MM.1S (cell line): ENCODE results near the gene LY6G6C.

Experiments used
- DNase-seq: peaks from one replicate; pipeline ENCODE4 v3.0.0-alpha.2; 2015
- H2AFZ ChIP-seq: fragments of 300-600 bp; sonication (generic); 2 replicates; pipeline ENCODE4 v1.6.0; 2016; ENCODE audit warnings: antibody characterized with exemption, low read length
- H3F3A ChIP-seq: fragments of 300-600 bp; sonication (generic); 2 replicates; pipeline ENCODE4 v1.6.1; 2016; ENCODE audit warnings: mild to moderate bottlenecking, antibody characterized with exemption, low read length, moderate library complexity, mixed read lengths; ENCODE audit not compliant: insufficient read depth
- H3K27ac ChIP-seq: fragments of 300-600 bp; sonication (generic); 2 replicates; pipeline ENCODE4 v1.5.1; 2016; ENCODE audit warnings: mild to moderate bottlenecking, low read length
- H3K27me3 ChIP-seq: fragments of 300-600 bp; sonication (generic); replicated peaks from 2 replicates; pipeline ENCODE4 v1.6.0; 2016; ENCODE audit warnings: low read length; ENCODE audit not compliant: insufficient read depth
- H3K36me3 ChIP-seq: fragments of 300-600 bp; sonication (generic); replicated peaks from 2 replicates; pipeline ENCODE4 v1.6.1; 2016; ENCODE audit warnings: mild to moderate bottlenecking, low read length, mixed read lengths; ENCODE audit not compliant: insufficient read depth
- H3K4me1 ChIP-seq: fragments of 300-600 bp; sonication (generic); 2 replicates; pipeline ENCODE4 v1.6.1; 2016; ENCODE audit warnings: low read length, mixed read lengths
- H3K4me2 ChIP-seq: fragments of 300-600 bp; sonication (generic); 2 replicates; pipeline ENCODE4 v1.6.0; 2016; ENCODE audit warnings: low read depth, low read length
- H3K4me3 ChIP-seq: fragments of 300-600 bp; sonication (generic); 2 replicates; pipeline ENCODE4 v1.5.1; 2016; ENCODE audit warnings: low read length, mixed read lengths
- H3K79me2 ChIP-seq: fragments of 300-600 bp; sonication (generic); 2 replicates; pipeline ENCODE4 v1.6.1; 2016; ENCODE audit warnings: mixed run types, low read length, mixed read lengths
- H3K9ac ChIP-seq: fragments of 300-600 bp; sonication (generic); 2 replicates; pipeline ENCODE4 v1.6.1; 2016; ENCODE audit warnings: low read length, mixed read lengths
- H3K9me2 ChIP-seq: fragments of 300-600 bp; sonication (generic); replicated peaks from 2 replicates; pipeline ENCODE4 v1.6.1; 2016; ENCODE audit warnings: mild to moderate bottlenecking, low read length, mixed read lengths; ENCODE audit not compliant: insufficient read depth
- H3K9me3 ChIP-seq: fragments of 300-600 bp; sonication (generic); replicated peaks from 2 replicates; pipeline ENCODE4 v1.6.1; 2016; ENCODE audit warnings: mild to moderate bottlenecking, low read length, mixed read lengths; ENCODE audit not compliant: insufficient read depth
- H4K20me1 ChIP-seq: fragments of 300-600 bp; sonication (generic); 2 replicates; pipeline ENCODE4 v1.6.1; 2016; ENCODE audit warnings: mild to moderate bottlenecking, low read length, moderate library complexity, mixed read lengths; ENCODE audit not compliant: insufficient read depth
- EZH2 ChIP-seq: fragments of 300-600 bp; sonication (generic); optimal IDR thresholded peaks from 2 replicates; pipeline ENCODE3; 2017; ENCODE audit warnings: low read depth, mild to moderate bottlenecking, antibody characterized with exemption, low read length, mixed read lengths
- EZH2phosphoT487 ChIP-seq: fragments of 300-600 bp; sonication (generic); IDR thresholded peaks from 2 replicates; pipeline ENCODE4 v1.6.1; 2018; ENCODE audit warnings: antibody characterized with exemption, low read length
- TF ChIP-seq, protein P1 (sequence below): fragments of 300-600 bp; sonication (generic); IDR thresholded peaks from 2 replicates; pipeline ENCODE4 v1.5.1; 2016; ENCODE audit warnings: antibody characterized with exemption, low read length, mixed read lengths

LY6G6C gene

GRCh38 chr6:31749301-31750036 lies 27.9 kb upstream of the LY6G6C start:
- no peaks in the 10 kb centered on the region for H3K27me3 ChIP-seq
- H3K9me3 ChIP-seq = no peaks in the 10 kb centered on the region
- DNase-seq = no peak
- H3K4me2 ChIP-seq = no peak overlapping the region
- no peak for TF ChIP-seq EZH2phosphoT487
- TF ChIP-seq, protein P1, sequence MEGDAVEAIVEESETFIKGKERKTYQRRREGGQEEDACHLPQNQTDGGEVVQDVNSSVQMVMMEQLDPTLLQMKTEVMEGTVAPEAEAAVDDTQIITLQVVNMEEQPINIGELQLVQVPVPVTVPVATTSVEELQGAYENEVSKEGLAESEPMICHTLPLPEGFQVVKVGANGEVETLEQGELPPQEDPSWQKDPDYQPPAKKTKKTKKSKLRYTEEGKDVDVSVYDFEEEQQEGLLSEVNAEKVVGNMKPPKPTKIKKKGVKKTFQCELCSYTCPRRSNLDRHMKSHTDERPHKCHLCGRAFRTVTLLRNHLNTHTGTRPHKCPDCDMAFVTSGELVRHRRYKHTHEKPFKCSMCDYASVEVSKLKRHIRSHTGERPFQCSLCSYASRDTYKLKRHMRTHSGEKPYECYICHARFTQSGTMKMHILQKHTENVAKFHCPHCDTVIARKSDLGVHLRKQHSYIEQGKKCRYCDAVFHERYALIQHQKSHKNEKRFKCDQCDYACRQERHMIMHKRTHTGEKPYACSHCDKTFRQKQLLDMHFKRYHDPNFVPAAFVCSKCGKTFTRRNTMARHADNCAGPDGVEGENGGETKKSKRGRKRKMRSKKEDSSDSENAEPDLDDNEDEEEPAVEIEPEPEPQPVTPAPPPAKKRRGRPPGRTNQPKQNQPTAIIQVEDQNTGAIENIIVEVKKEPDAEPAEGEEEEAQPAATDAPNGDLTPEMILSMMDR = no peak
- no peaks in the 10 kb centered on the region for H3K36me3 ChIP-seq
- H3K9ac ChIP-seq = no peak overlapping the region
- H4K20me1 ChIP-seq = no peaks in the 10 kb centered on the region
- H3K4me1 ChIP-seq = no peaks in the 10 kb centered on the region
- H3K79me2 ChIP-seq = no peaks in the 10 kb centered on the region
- no peak overlapping the region for H3K27ac ChIP-seq
- no peak overlapping the region for H2AFZ ChIP-seq
- no peaks in the 10 kb centered on the region for H3F3A ChIP-seq
- H3K4me3 ChIP-seq = no peak overlapping the region
- no peaks in the 10 kb centered on the region for H3K9me2 ChIP-seq

GRCh38 chr6:31744422-31744821 lies 22.9 kb upstream of the LY6G6C start:
- Histone ChIP-seq H3K4me1 (no peaks in the 10 kb centered on the region), H3K36me3 (no peaks in the 10 kb centered on the region), H3K4me2 (no peak overlapping the region), H3K9me3 (no peaks in the 10 kb centered on the region), H3K4me3 (no peak overlapping the region), H4K20me1 (no peaks in the 10 kb centered on the region), H3K27ac (no peak overlapping the region), H3F3A (no peaks in the 10 kb centered on the region), H3K79me2 (0 out of 2 replicates have a peak, but pooled peaks cover 5% of the 10 kb centered on the region), H3K9ac (no peak overlapping the region), H2AFZ (no peak overlapping the region), H3K27me3 (no peaks in the 10 kb centered on the region), H3K9me2 (no peaks in the 10 kb centered on the region)
- no peak for DNase-seq
- TF ChIP-seq EZH2phosphoT487 (no peak), EZH2 (no peak)
- TF ChIP-seq, protein P1 = no peak

GRCh38 chr6:31742894-31743293 lies 21.3 kb upstream of the LY6G6C start:
- 0 out of 2 replicates have a peak, but pooled peaks cover 5% of the 10 kb centered on the region for H3K79me2 ChIP-seq
- no peak overlapping the region for H2AFZ ChIP-seq
- no peaks in the 10 kb centered on the region for H3K9me2 ChIP-seq
- H3K4me2 ChIP-seq = no peak overlapping the region
- no peak for DNase-seq
- no peaks in the 10 kb centered on the region for H3K36me3 ChIP-seq
- TF ChIP-seq, protein P1 = no peak
- no peak for TF ChIP-seq EZH2phosphoT487
- TF ChIP-seq EZH2 = no peak
- no peaks in the 10 kb centered on the region for H4K20me1 ChIP-seq
- no peaks in the 10 kb centered on the region for H3K27me3 ChIP-seq
- H3K27ac ChIP-seq = no peak overlapping the region
- H3K4me1 ChIP-seq = peaks cover 12% of the 10 kb centered on the region
- H3K9ac ChIP-seq = no peak overlapping the region
- no peak overlapping the region for H3K4me3 ChIP-seq
- peaks cover 13% of the 10 kb centered on the region for H3F3A ChIP-seq
- no peaks in the 10 kb centered on the region for H3K9me3 ChIP-seq
